ENCODE data around the gene CD300H. TPM values are rescaled to one million over a fixed set of nuclear protein-coding genes. Genes with fewer than 3 reads are reported as not detected.

Gene CD300H
- total RNA-seq, 1 experiment from 2014 or later: not detected

- Histone ChIP-seq H3K9me3 (ENCODE audit: control insufficient read depth in 1 of 2, insufficient read depth in 1 of 2, low read depth in 1 of 2, low read length in 2 of 2) (no peaks in the 10 kb centered on the region), H3K4me1 (ENCODE audit: control insufficient read depth in 1 of 2, insufficient read depth in 2 of 2, low read length in 2 of 2) (peaks cover 14 to 22% of the 10 kb centered on the region in 2 experiments), H3K36me3 (ENCODE audit: control insufficient read depth in 1 of 2, insufficient read depth in 2 of 2, low read length in 2 of 2) (no peaks in the 10 kb centered on the region), H3K4me2 (ENCODE audit: low read length) (no peak overlapping the region), H3K79me2 (ENCODE audit: insufficient read depth, low read length) (no peaks in the 10 kb centered on the region), H3K4me3 (replicated peaks in 1 of 2; ENCODE audit: low read depth in 1 of 2, low read length in 2 of 2) (no peak overlapping the region), H3K27ac (ENCODE audit: low read depth, low read length) (no peak overlapping the region), H2AFZ (ENCODE audit: low read depth, low read length, poor library complexity, severe bottlenecking) (no peak overlapping the region), H3K9ac (ENCODE audit: low read length) (no peak overlapping the region), H3K9me2 (ENCODE audit: insufficient read depth) (no peaks in the 10 kb centered on the region), H4K20me1 (ENCODE audit: insufficient read depth) (no peaks in the 10 kb centered on the region), H3K27me3 (ENCODE audit: insufficient read depth, low read length) (peaks cover 16% of the 10 kb centered on the region; the same call in 1 of the 2 replicates)
- intact Hi-C loops (cut with micrococcal nuclease): no loop called here
- ChIA-PET POLR2A (no interaction called here), CTCF (interaction anchor here (0.6 to 4.0 kb wide), 8 partner anchors 8 to 206 kb away, joined by 3 to 36 read pairs (median 9); partner anchors contain the start of gene RAB37), RAD21 (ENCODE audit: low non-redundant PET in 1 of 2, low total read pairs in 2 of 2, uncharacterized antibody in 2 of 2, unreplicated experiment in 2 of 2) (no interaction called here)
- ATAC-seq (no peak), DNase-seq (ENCODE audit: low read depth, low spot score) (no peak)
- BruUV-seq (replicated peaks): no TSS peak
- TF ChIP-seq YY1 (IDR thresholded peaks at IDR 0.05; ENCODE audit: extremely low read depth, insufficient replicate concordance, low read depth, low read length) (no peak), RAD21 (IDR thresholded peaks at IDR 0.05; ENCODE audit: low read depth) (no peak), ELF1 (IDR thresholded peaks at IDR 0.05; ENCODE audit: borderline replicate concordance, low read depth) (no peak)
Measured at GRCh38 chr17:74565126-74565525, 2.2 kb downstream of the CD300H start.

- no peaks in the 10 kb centered on the region for H3K9me2 ChIP-seq (ENCODE audit: insufficient read depth)
- H3K79me2 ChIP-seq (ENCODE audit: insufficient read depth, low read length): no peaks in the 10 kb centered on the region
- peaks cover 21% of the 10 kb centered on the region for H3K27me3 ChIP-seq (ENCODE audit: insufficient read depth, low read length)
- TF ChIP-seq RAD21 (IDR thresholded peaks at IDR 0.05; ENCODE audit: low read depth) (no peak), JUND (IDR thresholded peaks at IDR 0.05) (no peak), CTCF (IDR thresholded peaks at IDR 0.05 in 2 of 3, conservative IDR thresholded peaks at IDR 0.05 in 1 of 3; ENCODE audit: borderline replicate concordance in 1 of 3, insufficient read depth in 1 of 3, low read depth in 2 of 3, low read length in 2 of 3) (no peak), POLR2A (IDR thresholded peaks at IDR 0.05; ENCODE audit: borderline replicate concordance, extremely low read depth, insufficient read depth, insufficient read length) (no peak), ATF3 (IDR thresholded peaks at IDR 0.05) (no peak), EZH2phosphoT487 (IDR thresholded peaks at IDR 0.05; ENCODE audit: borderline replicate concordance) (no peak), POLR2AphosphoS5 (IDR thresholded peaks at IDR 0.05; ENCODE audit: low read depth, low read length) (no peak), SIN3A (IDR thresholded peaks at IDR 0.05; ENCODE audit: low read depth) (no peak), FOSL1 (IDR thresholded peaks at IDR 0.05; ENCODE audit: low read depth) (no peak), ZNF274 (IDR thresholded peaks at IDR 0.05; ENCODE audit: low read depth, low read length) (no peak), CBX3 (IDR thresholded peaks at IDR 0.05; ENCODE audit: low read depth) (no peak), ELF1 (IDR thresholded peaks at IDR 0.05; ENCODE audit: borderline replicate concordance, low read depth) (no peak), EGR1 (IDR thresholded peaks at IDR 0.05; ENCODE audit: low read depth) (no peak)
- TF ChIP-seq, protein P1, sequence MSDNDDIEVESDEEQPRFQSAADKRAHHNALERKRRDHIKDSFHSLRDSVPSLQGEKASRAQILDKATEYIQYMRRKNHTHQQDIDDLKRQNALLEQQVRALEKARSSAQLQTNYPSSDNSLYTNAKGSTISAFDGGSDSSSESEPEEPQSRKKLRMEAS (IDR thresholded peaks at IDR 0.05): no peak
- no peak overlapping the region for H3K9ac ChIP-seq (ENCODE audit: low read length)
- BruUV-seq (replicated peaks): no TSS peak
- DNase-seq (ENCODE audit: low read depth, low spot score) (no peak), ATAC-seq (no peak)
- peaks cover 0 to 4% of the 10 kb centered on the region in 2 experiments; a peak in 1 of 4 replicates for H3K4me1 ChIP-seq (ENCODE audit: control insufficient read depth in 1 of 2, insufficient read depth in 2 of 2, low read length in 2 of 2)
- H4K20me1 ChIP-seq (ENCODE audit: insufficient read depth): no peaks in the 10 kb centered on the region
- no peak overlapping the region for H3K27ac ChIP-seq (ENCODE audit: low read depth, low read length)
- H3K36me3 ChIP-seq (ENCODE audit: control insufficient read depth in 1 of 2, insufficient read depth in 2 of 2, low read length in 2 of 2): no peaks in the 10 kb centered on the region
- H3K4me3 ChIP-seq (replicated peaks in 1 of 2; ENCODE audit: low read depth in 1 of 2, low read length in 2 of 2): no peak overlapping the region
- ChIA-PET RAD21 (ENCODE audit: low non-redundant PET in 1 of 2, low total read pairs in 2 of 2, uncharacterized antibody in 2 of 2, unreplicated experiment in 2 of 2) (no interaction called here), POLR2A (no interaction called here), CTCF (interaction anchor here (0.5 kb wide), 1 partner anchor 171 kb away, joined by 3 read pairs; no protein-coding TSS in a partner anchor)
- H3K4me2 ChIP-seq (ENCODE audit: low read length): no peak overlapping the region
- intact Hi-C loops (cut with micrococcal nuclease): no loop called here
- no peaks in the 10 kb centered on the region for H3K9me3 ChIP-seq (ENCODE audit: control insufficient read depth in 1 of 2, insufficient read depth in 1 of 2, low read depth in 1 of 2, low read length in 2 of 2)
- no peak overlapping the region for H2AFZ ChIP-seq (ENCODE audit: low read depth, low read length, poor library complexity, severe bottlenecking)
Measured at GRCh38 chr17:74563358-74563757, 4.0 kb downstream of the CD300H start.

All from HCT116 (cell line).